Heart left ventricle (tissue), 13 donors: Measurements from ENCODE around the gene KBTBD3.

Experiments
- POLR2A ChIP-seq, 2 donors: fragments of 450-650 bp; IDR thresholded peaks; one replicate each; pipeline ENCODE4 v1.6.1; 2017; ENCODE audit warnings: antibody characterized with exemption in 2 of 2, mild to moderate bottlenecking in 2 of 2, moderate library complexity in 2 of 2
- TF ChIP-seq, protein P1 (sequence below), 12 donors: fragments of 200-600 bp; sonication (generic) in 4 of 12; IDR thresholded peaks; one replicate each; pipeline versions ENCODE4 v1.5.0 to v1.8.0; 2018 to 2022; ENCODE audit warnings: antibody characterized with exemption in 12 of 12, mild to moderate bottlenecking in 5 of 12
- donor health status: ischemic (EF 13 %, LVEDD 7.1; RV severe dilation, severe dysfunction).
- donor health status: DM: no; HTN: yes; CAD: no.
- donor health status: DM: no; HTN: no; CAD: no.
- donor health status: ischemic (EF 25% LVEDD 6.9; RV normal size, moderate dysfunction).
- donor health status: ischemic (EF 25% LVEDD 5.7; RV mildly dilated, moderate dysfunction).
- donor health status: ischemic (EF 35%, LVEDD 5.7; RV mildly dilated, moderate dysfunction).
- donor health status: nonischemic (EF 11% LVEDD 7.7; RV severe dilation, severe dysfunction).
- donor health status: DM: yes; HTN: yes; CAD: no.
- donor health status: PGD.
- donor health status: ischemic (EF 29% LVEDD 5.4; RV normal size, mild dysfunction).
- donor health status: nonischemic (EF 23%, LVEDD 6.1; RV moderate dilation, normal function).

DNA sequence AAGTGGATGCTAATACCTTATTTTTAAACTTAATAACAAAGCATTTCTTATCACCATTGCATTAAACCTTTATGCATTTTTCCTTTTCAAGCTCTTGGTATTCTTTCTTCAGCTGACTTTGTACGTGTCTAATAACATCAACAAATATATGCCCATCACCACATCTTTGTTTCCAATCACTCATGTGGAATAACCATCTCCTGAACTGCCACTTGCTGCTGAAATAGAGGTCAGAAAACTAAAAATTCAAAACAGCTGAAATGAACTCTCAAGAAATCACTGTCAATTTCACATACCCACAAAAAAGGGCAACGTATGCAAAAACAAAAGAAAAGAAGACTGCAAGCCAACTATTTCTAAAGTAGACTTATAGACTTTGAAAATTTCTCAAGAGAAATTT lies 62.5 kb downstream of the KBTBD3 start:
- TF ChIP-seq, protein P1, sequence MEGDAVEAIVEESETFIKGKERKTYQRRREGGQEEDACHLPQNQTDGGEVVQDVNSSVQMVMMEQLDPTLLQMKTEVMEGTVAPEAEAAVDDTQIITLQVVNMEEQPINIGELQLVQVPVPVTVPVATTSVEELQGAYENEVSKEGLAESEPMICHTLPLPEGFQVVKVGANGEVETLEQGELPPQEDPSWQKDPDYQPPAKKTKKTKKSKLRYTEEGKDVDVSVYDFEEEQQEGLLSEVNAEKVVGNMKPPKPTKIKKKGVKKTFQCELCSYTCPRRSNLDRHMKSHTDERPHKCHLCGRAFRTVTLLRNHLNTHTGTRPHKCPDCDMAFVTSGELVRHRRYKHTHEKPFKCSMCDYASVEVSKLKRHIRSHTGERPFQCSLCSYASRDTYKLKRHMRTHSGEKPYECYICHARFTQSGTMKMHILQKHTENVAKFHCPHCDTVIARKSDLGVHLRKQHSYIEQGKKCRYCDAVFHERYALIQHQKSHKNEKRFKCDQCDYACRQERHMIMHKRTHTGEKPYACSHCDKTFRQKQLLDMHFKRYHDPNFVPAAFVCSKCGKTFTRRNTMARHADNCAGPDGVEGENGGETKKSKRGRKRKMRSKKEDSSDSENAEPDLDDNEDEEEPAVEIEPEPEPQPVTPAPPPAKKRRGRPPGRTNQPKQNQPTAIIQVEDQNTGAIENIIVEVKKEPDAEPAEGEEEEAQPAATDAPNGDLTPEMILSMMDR (IDR thresholded peaks at IDR 0.05), result no peak
- no peak for TF ChIP-seq POLR2A (IDR thresholded peaks at IDR 0.05)
